Renal cortical epithelial cell (primary cell): Measurements from ENCODE around the gene ENTR1. TPM values are rescaled to one million over a fixed set of nuclear protein-coding genes. Genes with fewer than 3 reads are reported as not detected.
"Not testable (repeated sequence)": the region's sequence is repeated elsewhere in the genome, so short reads cannot be mapped to it uniquely, and the experiment has no call there.

Experiments
- DNase-seq: peaks from one replicate; pipeline ENCODE4 v3.0.0-alpha.2; 2011; ENCODE audit warnings: low read depth
- total RNA-seq: library from RNA; depleted of rRNA; stranded (reverse); fragments of >200 nt; gene quantifications from 2 replicates; pipeline ENCODE4 v1.2.3, GENCODE V29; 2014

ENTR1 gene
- total RNA-seq, 1 donor from 2014 or later = 30.4 TPM

DNA sequence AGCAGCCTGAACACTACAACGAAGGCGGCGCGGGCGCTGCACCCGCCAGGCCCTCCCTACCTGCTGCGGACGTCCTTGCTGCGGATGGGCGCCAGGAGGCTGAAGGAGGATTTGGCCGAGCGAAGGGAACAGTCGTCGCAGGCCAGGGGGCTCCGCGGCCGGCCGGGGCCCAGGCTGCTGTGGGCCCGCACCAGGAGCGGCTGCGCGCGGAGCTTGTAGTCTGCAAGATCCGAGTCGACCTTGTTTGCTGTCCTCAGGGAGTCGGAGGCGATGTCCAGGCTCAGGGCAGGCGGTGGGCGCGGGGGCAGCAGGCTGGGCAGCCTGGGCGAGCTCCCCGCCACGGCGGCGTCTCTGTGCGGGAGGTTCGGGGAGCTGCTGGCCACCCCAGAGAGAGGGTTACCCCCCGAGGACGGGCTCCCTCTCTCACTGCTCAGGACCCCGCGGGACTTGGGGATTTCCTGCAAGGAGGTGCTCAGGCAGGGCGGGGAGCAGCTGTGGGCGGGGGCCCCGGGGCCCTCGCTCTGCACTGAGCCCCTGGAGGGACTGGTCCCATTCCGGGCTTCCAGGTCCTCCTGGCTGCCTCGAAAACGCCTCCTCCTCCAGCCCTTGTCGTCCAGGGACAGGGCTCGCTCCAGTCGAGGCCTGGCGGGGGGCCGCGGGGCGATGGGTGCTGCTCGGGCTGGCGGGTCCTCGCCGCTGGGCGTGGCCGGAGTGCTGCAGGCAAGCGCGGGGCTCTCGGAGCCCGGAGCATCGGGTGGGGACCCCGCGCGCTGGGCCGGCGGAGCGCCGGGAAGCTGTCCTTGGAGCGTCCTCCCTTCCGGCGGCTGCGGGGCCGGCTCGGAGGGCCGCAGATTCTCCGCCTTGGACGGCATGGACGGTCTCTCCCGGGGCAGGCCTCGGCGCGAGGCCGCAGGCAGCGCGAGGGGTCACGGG is 28.4 kb upstream of the ENTR1 start:
- DNase-seq = no peak

DNA sequence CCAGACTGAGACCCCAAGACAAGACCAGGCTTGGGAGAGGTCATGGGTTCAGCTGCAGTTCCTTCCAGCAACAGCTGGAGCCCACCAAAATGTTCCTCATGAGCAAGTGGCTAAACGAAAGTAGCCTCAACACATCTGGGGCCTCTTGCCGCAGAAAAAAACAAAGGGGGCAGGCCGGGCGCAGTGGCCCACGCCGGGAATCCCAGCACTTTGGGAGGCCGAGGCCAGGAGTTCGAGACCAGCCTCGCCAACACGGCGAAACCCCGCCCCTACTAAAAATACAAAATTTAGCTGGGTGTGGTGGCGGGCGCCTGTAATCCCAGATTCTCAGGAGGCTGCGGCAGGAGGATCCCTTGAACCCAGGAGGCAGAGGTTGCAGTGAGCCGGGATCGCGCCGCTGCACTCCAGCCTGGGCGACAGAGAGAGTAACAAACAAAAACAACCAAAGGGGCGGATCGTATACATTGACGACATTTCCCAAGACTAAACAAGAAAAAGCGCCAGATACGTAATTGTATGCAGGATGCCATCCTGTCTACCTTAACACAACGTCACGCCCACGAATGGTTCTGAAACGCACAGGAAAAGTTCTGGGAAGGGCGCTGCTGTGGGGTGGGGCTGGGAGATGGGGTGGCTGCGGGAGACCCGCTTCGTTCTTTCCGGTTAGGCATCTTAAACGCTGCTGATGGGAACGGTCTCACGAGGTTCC is 27.6 kb upstream of the ENTR1 start:
- DNase-seq = peak; percentile 3

DNA sequence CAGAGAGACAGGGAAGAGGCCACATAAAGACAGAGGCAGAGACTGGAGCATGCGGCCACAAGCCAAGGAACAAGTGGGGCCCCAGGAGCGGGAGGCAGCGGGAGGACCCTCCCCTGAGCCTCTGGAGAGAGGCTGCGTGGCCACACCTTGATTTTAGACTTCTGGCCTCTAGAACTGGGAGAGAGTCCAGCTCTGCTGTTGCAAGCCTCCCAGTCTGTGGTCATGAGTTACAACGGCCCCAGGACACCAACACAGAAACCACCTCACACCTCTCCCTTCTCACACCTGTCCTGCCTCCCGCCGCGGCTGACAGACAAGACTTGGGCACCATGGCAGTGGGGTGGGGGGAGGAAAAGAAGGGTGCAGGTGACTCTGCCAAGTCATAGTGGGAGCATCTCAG is 27.0 kb upstream of the ENTR1 start:
- DNase-seq = peak; percentile 18

DNA sequence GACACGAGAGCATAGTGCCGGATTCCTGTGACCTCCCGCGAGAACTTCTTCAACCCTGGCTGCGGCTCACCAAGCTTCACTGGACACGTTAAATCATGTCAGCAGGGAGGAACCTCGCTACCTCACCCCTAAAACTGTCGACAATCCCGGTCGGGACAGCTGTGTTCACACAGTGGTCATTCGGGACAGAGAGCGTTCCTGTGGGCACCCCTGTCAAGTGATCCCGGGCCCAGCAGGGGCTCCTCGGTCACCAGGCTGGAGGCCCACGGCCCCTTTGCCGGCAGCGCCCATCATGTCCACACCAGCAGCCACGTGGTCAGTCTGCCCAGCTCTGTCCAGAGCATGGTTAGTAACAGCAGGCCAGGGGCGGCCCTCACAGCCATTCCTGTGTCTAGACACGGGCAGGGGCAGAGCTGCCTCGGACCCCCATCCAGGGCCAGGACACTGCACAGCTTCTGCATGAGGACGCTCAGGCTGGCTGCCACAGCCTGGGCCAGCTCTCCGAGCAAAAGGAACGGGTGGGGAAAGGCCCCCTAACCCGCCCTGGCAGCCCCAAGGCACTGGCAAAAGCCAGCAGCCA is 25.7 kb upstream of the ENTR1 start:
- no peak for DNase-seq

DNA sequence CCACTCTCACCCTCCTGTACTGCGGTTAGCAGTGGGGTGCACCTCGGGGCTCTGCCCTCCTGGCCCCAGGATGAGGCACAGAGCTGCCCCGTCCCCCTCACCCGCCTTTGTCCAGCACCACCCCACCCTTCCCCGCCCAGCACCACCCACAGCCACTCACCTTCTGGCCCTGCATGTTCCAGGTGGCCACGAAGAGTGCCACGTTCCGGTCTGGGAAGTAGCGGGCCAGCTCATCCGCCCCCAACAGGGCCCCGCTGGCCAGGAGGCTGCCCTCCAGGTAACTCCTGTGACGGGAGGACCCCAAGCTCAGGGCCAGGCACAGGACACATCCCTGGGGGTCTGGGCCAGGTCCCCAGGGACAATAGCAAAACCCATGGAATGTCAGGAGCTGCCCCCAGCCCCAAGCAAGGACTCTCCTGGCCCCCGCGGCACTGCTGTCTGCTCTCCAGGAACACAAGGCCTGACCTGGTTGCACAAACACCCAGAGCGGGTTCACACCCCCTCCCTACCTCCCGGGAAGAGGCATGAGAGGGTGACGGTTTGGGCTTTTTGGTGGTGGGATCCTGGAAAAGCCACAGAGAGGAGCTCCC is 24.3 kb upstream of the ENTR1 start:
- DNase-seq = no peak

DNA sequence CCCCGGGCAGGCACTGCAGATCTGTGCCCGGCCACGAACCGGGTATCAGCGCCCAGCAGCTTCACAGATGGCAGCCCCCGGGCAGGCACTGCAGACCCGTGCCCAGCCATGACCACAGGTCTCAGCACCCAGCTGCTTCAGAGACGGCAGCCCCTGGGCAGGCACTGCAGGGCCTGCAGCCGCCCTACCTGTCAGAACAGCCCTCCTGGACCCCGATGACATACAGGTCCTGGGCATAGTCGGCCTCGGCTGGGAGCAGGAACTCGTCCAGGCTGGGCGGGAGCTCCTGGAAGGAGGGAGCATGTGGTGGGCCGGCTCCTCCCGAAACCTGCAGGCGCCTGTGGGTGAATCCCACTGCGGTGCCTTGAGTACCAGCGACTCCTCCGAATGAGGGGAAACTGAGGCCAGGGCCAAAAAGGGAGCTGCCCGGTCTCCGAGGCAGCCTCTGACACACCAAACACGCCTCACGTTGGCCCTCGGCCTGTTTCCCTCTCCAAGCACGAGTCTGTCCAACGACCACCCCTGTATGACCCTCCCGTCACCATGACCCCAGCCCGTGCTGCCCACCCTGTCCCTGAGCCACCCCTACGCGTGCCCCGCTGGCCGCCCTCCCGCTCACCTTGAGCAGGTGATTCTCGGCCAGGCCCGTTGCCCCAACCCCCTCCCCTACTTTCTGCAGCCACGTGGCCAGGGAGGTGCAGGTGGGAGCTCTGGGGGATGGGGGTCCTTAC is 23.6 kb upstream of the ENTR1 start:
- no peak for DNase-seq

DNA sequence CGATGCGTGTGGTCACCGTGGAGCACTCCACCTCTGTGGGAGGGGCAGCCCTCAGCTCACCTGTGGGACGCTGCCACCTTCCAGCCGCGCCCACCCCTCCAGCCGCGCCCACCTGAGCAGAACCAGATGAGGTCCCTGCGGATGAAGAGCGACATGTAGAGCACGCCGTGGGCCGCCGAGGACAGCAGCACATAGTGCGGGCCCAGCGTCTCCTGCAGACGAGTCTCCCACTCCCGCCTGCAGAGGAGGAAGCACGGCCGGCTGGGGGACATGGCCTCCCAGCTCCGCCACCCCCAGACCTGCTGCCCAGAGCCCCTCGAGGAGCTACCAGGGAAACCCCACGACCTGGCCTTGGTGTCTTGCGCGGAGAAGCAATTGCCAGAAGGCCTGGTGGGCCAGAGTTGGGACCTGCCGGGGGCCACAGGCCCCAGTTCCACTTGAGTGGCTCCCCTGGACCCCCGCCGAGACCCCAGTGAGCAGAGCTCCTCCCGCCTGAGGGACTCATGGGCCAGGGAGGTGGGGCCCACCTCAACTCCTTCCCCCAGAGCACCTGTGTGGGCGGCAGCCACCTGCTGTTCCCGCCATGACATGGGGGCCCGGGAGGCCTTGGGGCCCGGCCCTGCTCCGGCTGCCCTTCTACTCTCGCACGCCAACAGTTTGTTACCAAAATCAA is 22.8 kb upstream of the ENTR1 start:
- no peak for DNase-seq

DNA sequence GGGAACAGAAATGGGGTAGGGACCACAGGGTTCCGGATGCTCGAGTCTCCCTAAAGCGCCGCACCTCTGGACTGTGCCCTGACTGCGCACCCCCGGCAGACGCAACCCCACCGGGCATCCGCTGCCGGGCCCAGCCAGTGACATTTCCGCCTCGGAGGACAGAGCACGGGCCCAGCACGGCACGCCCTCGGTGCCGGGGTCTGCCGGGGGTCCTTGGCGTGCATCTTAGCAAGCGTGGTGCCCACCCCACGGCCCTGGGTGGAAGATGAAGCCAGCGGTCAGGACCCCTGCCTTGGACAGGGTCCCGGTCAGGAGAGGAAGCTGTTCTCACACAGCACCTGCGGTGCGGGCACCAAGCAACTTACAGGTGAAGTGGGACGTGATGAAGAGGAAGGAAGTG is 22.2 kb upstream of the ENTR1 start:
- DNase-seq = no peak

DNA sequence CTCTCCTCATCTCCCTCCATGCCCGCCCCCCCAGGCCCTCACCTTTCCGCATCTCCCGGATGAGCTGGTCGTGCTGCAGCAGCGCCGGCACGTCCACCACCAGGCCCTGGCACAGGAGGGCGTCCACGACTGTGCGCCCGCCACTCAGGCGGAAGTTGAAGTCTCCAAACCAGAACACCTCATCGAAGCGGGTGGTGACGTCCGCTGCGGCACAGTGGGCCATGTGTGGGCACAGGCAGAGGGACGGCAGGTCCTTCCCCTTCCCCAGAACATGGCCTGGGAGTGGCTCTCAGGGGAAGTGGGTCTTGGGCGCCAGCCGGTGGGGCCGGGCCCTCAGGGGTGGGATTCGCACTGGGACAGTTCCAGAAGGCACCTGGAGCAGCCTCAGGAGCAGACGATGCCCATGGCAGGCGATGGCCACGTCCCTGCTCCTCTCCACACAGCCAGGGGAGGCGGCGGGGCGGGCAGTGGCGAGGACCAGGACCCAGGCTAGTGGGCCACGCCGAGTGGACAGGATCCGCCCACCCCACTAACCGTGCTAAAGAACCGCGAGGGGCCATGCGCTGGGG is 21.5 kb upstream of the ENTR1 start:
- no peak for DNase-seq

DNA sequence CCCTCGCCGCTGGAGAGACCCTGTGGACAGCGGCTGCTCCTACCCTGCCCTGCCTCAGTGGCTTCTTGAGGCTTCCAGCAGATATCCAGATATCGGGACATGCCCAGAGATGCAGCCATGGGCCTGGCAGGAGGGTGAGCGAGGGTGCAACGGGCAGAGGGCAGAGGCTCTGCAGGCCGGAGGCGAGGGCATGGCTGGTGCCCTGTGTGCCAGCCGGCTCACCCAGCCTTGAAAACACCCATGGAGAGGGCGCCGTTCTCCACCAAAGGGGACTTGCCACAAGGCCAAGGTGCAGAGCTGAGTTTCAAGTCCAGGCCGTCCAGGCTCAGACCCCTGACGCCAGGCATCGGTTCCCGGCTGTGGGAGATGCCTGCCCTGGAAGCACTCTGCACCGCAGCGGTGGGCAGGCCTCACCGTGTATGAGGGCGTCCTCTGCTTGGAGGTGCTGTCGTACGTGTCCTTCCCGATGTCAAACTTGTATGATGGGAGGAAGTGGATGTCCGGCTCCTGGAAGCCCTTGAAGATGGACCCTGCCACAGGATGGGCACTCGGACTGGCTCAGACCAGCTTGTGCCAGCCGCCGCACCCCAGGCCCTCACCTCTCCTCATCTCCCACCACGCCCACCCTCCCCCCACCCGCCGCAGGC is 20.3 kb upstream of the ENTR1 start:
- no peak for DNase-seq

DNA sequence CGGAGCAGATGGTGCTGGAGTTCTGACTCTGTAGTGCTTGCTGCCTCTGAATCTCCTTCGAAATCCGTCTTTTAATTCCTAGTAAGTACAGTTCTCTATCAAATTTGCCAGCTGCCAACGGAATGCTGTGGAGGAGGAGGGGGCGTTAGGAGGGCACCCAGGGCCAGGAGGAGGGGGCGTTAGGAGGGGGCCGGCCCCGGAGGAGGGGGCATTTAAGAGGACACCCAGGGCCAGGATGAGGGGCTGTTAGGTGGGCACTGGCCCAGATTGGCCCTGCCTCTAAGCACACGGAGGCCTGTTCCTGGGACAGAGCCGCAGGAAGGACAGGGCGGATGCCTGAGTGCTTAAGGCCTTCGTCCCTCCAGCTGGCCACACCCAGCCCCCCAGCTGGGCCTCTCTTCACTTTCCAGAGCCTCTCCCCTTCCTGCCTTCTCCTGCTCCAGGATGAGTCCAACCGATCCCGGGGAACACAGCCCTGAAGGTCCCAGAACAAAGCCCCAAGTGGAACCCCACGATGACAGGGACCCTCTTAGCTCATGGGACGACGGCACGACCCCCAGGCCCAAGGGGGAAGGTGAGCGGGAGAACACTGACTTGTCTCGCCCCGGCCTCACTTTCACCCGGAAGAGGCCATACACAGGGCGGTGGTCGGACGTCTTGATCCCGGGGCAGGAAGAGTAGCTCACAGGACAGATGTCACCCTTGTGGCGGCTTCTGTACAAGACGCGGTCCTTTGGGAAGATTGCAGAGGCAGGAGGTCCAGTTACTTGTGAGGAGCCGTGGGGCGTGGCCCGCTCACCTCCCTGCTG is 19.5 kb upstream of the ENTR1 start:
- DNase-seq = no peak

DNA sequence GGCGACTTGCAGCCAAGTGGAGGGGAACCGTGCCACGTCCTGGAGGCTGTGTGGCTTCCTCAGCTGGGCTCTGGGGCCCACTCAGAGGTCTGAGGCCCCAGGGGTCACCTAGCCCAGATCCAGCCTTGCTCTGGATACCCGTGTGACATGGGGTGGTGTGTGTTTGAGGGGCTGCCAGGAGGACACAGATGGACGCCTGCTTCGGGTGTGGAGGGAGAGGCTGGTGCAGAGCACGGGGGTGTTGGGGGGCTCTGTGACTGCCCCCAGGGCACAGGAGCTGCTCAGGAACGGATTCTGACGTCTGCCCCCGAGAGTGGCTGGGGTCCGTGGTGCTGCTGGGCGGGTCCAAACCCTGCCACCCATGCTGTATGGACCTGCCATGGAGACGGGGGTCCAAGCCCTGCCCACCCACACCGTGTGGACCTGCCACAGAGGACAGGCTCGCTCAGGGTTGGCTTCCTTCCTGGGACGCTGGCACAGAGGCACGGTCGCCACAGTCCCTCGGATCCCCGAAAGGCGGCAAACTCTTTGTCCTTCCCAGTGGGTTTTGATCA is 18.7 kb upstream of the ENTR1 start:
- no peak for DNase-seq

DNA sequence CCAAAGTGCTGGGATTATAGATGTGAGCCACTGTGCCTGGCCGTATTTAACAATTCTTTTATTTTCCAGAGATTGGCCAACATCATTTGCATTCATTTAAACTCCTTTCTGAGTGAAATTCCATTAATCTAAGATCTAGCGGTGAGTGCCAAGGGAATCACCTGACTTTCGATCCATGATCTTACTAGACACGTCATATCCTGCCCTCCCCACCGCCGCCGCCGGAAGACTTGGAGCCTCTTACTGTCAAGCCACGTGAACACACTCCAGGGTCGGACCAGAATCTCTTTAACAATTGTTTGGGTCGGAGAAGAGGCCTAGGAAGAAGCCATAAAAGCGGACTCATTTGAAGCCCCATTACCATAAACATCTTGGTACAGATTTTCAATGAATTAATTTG is 16.4 kb upstream of the ENTR1 start:
- no peak for DNase-seq

DNA sequence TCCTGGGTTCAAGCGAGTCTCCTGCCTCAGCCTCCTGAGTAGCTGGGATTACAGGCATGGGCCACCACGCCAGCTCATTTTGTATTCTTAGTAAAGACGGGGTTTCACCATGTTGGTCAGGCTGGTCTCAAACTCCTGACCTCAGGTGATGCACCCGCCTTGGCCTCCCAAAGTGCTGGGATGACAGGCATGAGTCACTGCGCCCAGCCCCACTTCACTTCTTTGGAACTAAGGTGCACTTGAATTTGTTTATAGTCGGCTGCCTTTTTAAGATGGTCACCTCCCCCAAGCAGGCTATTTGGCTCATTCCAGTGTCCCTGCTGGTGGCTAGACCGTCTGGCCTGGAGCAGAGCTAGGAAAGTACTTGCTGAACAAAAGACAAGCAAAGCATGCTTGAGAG is 15.0 kb upstream of the ENTR1 start:
- not testable (repeated sequence) for DNase-seq

DNA sequence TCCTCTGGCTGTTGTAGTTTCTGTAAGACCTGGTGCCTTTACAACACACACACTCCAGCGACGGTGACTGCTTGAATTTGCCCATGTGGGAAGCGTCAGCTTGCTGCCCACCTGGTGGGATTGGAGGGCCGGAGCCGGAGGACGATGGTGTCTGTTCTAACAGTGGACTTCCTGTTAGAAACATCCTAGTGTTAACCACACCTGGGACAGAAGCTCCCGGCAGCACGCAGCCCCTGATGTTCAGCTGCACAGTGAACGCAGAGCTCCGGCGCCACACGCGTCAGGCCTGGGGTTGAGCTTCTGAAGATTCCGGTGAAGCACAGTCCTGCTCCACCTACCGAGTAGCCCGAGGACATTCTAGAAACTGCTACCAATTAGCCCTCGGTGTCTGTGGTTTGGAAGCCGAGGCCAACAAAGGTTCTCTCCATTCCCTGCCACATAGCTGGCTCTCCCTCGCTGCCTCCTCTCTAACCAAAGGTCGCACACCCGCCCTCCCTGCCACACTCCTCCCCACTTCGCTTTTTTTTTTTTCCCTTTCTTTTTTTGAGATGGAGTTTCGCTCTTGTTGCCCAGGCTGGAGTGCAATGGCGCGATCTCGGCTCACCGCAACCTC is 14.4 kb upstream of the ENTR1 start:
- no peak for DNase-seq

DNA sequence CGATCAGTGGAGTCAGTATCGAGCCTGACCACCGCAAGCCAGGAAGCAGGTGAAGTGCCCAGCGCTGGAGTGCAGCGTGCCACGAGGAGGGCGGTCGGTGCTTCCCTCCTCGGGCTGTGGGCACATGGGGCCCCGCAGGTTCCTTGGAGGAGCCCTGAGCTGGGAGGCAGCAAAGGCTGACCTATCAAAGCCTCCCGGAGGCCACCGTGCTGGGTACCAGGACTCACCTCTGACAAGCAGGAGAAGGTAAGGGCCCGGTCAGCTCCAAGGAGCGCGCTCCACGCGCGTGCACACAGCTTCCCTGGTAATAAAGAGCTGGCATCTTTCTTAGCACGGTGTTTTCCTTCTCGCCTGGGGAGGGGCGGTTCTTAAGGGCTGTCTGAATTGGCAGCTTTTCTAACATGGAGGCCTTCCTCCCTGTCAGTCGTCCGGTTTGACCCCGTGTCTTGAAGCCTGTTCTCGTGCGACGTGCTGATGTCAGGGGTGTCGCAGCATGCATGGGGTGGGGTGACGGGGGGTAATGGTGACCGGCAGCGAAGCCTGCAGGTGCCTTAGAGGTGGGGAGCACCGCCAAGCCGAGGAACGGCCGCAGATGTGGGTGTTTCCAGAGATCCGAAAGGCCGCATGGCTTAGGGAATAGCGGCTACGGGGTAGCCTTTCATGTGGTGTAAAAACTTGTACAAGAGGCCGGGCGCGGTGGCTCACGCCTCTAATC is 13.2 kb upstream of the ENTR1 start:
- no peak for DNase-seq

DNA sequence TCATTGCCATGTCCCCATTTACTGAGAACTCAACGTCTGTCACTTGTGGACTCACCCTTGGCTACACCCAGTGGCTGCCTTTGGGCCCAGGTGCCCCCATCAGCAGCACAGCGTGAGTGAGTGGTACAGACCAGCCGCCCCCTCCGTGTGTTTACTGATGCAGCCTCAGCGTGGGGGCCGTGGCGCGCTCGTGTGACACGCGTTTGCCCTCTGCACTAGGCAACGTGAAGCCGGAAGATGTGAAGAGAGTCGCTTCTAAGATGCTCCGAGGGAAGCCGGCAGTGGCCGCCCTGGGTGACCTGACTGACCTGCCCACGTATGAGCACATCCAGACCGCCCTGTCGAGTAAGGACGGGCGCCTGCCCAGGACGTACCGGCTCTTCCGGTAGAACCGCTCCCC is 12.5 kb upstream of the ENTR1 start:
- DNase-seq = no peak

DNA sequence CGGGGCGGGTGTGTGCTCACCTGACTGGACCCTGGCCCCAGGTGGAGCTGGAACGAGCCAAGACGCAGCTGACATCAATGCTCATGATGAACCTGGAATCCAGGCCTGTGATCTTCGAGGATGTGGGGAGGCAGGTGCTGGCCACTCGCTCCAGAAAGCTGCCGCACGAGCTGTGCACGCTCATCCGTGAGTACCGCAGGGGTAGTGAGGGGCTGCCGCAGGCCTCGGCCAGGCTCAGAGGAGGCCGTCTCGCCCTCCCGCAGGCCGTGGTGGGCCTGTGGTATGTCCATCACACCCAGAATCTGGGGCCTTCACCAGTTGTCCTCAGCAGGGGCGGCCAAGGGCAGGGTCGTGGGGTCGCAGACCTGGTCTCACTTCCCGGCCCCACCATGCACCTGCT is 11.4 kb upstream of the ENTR1 start:
- no peak for DNase-seq
